OCI-M2 (cell line): ENCODE results near the gene CDC5L.
"Not testable (repeated sequence)": the region's sequence is repeated elsewhere in the genome, so short reads cannot be mapped to it uniquely, and the experiment has no call there.

Experiments used
- DNase-seq: peaks from one replicate; lab custom pipeline; 2025; ENCODE audit not compliant: unreplicated experiment; lab: John Stamatoyannopoulos, UW

The CDC5L gene

DNA sequence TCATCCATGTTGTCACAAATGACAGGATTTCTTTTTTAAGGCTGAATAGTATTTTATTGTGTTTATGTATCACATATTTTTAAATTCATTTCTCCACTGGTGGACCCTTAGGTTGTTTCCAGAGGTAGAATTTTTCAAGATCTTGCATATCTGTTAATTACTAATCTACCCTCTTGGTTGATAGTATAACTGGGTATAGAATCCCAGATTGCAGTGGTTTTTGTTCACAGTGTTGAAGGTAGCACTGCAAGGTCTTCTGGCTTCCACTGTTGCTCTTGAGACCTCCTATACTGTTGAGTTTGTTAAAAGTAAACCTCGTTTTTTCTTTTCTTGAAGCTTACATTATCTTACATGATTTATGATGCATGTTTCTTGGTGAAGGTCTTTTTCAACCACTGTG is 22.9 kb downstream of the CDC5L start:
- DNase-seq: no peak

DNA sequence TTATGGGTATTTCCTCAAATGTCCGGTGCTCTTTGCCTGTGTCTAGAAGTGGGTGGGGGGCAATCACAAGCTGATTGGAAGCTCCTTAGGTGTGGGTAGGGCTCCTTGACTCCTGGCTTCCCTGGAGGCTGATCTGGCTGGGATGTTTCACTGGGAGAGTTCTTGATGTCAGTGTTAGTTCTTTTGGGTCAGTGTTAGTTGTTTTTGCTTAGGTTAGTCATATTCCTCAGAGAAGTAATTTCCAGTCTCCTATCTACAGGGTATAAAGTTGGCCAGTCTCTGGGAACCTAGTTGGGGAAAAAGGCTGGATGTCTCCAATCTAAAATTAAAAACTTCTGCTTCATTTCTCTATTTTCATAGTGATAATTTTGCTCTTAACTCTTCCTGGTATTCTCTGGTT is 23.6 kb downstream of the CDC5L start:
- DNase-seq: no peak

- DNase-seq: no peak
Measured at GRCh38 chr6:44415449-44415848, 27.9 kb downstream of the CDC5L start.

GRCh38 chr6:44415873-44416502 is 28.5 kb downstream of the CDC5L start:
- DNase-seq: no peak

DNA sequence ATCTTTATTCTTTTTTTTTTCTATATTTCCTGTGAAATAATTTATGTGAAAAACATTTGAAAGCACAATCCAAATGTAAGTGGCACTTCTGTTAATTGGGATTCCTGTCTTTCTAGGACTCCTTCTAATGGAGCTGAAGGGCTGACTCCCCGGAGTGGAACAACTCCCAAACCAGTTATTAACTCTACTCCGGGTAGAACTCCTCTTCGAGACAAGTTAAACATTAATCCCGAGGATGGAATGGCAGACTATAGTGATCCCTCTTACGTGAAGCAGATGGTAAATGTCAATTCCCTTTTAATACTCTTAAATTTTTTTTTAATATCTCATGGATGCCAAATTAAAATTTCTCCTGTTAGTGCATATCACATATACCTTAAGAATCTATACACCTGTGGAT is 35.0 kb downstream of the CDC5L start:
- no peak for DNase-seq

DNA sequence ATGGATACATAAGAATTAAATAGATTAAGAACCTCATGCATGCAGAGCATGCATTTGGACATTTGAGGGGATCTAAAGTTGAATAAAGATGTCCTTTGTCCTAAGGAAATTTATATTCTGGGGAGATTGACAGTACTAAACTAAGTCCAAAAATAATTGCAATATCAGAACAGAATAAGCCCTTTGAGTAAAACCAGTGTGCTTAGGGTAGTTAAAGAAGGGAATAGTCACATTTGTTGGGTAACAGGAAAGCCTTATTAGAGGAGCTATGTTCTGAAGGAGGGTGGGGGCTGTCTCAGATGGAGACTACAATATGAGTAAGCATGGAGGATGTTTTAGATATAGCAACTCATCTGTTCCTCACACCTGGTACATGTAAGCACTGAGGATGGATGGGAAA is 35.8 kb downstream of the CDC5L start:
- no peak for DNase-seq

DNA sequence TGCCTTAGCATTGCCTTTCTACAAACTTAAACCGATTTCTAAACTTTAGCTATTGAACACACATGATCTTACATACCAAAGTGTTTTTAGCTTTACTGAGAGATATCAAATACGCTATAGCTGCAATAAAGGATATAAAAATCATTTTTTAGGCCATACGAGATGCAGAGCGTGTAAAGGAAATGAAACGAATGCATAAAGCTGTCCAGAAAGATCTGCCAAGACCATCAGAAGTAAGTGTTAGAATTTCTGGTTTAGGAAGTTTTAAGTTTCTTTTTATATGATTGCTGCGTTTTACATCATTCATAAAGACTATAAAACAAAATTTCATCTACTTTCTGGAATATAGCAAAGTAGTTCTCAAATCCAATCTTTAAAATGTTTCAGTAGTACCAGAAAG is 38.4 kb downstream of the CDC5L start:
- DNase-seq: no peak

DNA sequence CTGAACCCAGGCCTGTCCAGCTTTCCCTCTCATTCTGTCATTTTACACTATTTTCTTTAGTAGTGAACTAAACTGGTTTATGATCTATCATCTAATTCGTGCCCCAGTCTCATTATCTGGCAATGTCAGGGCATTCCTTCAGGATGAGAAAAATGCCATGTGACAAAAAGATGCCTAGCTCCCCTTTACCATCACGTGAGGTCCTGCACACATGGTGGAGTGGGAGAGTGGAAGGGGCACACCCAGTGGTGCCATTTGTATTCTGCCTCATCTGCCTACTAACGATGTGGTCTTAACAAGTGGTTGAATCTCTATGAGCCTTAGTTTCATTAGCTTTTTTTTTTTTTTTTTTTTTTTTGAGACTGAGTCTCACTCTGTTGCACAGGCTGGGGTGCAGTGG is 41.2 kb downstream of the CDC5L start:
- DNase-seq: no peak

GRCh38 chr6:44430326-44430725 is 42.8 kb downstream of the CDC5L start:
- no peak for DNase-seq

DNA sequence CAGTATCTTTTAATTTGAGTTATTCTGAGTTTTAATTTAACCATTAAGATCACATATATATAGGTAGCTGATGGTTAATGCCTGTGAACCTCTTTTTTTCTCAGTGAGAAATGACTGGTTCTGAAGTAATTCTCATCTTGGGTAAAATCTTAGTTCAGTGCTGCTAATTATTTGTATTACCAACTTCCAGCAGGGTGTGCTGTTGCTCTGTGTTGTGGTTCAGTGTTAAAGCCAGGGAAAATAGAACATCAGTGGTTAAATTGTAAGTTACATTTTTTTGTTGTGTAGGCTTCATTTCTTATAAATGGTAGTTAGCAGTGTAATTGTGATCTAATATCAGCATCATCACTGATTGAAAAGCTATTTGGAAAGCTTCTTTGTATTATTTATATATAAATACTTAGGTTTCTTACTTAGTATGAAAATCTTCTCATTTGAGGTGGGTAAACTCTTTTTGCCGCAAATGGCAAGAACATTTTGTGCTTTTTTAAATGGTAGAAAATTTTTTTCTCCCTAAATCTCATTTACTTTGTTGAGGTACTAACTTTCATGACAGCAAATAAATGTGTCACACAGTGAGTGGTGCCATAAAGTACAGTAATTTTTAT is 43.7 kb downstream of the CDC5L start:
- no peak for DNase-seq

- no peak for DNase-seq
Measured at GRCh38 chr6:44432227-44432626, 44.7 kb downstream of the CDC5L start.

DNA sequence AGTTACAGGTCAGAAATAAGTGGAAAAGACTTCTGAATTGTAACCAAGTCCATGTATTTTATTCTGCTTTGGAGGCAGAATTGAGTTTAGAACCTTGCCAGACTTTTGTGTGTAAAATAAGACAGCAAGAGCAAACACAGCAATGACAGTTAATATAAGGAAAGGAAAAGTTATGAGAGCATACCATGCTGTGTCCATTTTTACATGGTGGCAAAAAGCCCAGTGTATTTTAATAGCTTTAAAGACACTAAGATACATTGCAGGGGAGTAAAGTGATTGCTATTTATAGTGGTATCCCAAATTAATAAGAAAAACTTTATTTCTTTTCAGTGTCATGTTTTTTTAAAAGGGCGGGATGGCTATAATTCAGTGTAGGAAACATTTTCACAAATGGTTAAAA is 45.2 kb downstream of the CDC5L start:
- no peak for DNase-seq

- no peak for DNase-seq
Measured at GRCh38 chr6:44435500-44435899, 48.0 kb downstream of the CDC5L start.

DNA sequence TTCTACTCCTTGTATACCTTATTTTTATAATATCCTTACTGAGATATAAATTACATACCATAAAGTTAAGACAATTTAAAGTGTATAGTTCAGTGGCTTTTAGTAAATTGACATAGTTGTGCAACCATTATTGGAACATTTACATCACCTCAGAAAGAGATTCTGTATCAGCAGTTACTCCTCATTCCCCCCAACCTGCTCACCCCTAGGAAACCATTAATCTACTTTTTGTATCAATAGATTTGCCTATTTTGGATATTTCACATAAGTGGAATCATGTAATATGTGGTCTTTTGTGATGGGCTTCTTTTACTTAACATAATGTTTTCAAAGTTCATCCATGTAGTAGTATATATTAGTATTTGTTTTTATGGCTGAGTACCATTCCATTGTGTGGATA is 51.3 kb downstream of the CDC5L start:
- no peak for DNase-seq

GRCh38 chr6:44439270-44440045 is 52.0 kb downstream of the CDC5L start:
- DNase-seq: no peak

DNA sequence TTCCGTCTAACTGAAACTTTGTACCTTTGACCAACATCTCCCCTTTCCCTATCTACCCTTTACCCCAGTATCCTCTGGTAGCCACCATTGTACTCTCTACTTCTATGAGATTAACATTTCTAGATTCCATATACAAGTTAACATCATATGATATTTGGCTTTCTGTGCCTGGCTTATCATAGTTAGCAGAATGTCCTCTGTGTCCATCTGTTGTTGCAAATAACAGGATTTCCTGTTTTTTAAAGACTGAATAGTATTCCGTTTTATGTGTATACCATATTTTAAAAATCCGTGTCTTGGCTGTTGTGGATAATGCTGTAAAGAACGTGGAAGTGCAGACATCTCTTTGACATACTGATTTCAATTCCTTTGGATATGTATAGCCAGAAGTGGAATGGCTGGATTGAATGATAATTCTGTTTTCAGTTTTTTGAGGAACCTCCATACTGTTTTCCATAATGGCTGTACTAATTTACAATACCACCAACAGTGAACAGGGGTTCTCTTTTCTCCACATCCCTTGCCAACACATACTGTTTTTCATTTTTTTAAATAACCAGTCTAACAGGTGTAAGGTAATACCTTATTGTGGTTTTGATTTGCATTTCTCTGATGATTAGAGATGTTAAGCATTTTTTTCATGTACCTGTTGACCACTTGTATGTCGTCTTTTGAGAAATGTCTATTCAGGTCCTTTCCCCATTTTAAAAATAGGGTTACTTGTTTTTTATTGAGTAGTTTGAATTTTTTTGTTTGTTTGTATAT is 53.8 kb downstream of the CDC5L start:
- DNase-seq: no peak

DNA sequence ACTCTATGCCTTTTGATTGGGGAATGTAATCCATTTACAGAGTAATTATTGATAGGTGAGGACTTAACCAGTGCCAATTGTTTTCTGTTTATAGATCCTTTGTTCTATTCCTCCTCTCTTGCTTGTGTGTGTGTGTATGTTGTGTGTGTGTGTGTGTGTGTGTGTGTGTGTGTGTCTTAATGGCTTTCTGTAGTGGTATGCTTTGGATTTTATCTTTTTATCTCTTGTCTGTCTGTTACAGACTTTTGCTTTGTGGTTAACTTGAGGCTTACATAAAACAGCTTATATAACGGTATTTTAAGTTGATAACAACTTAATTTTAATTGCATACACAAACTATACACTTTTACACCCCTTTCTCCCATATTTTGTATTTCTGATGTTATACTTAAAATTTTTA is 54.7 kb downstream of the CDC5L start:
- DNase-seq: no peak

DNA sequence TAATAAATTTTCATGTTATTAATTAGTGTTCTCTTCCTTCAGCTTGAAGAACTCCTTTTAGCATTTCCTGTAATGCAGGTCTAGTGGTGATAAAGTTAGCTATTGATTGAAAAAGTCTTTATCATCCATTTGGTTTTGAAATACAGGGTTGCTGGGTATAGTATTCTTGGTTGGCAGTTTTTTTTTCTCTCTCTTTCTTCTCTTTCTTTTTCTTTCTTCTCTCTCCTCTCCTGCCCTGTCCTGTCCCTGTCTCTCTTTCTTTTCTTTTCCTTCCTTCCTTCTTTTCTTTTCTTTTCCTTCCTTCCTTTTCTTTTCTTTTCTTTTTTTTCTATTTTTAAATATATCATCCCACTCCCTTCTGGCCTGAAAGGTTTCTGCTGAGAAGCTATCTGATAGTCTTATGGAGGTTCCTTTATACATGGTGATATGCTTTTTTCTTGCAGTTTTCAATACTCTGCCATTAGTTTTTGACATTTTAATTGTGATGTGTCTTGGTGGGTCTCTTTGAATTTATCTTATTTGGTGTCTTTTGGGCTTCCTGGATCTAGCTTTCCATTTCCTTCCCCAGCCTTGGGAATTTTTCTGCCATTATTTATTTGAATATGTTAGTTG is 55.4 kb downstream of the CDC5L start:
- DNase-seq: no peak

GRCh38 chr6:44444853-44445252 is 57.3 kb downstream of the CDC5L start:
- DNase-seq: no peak

DNA sequence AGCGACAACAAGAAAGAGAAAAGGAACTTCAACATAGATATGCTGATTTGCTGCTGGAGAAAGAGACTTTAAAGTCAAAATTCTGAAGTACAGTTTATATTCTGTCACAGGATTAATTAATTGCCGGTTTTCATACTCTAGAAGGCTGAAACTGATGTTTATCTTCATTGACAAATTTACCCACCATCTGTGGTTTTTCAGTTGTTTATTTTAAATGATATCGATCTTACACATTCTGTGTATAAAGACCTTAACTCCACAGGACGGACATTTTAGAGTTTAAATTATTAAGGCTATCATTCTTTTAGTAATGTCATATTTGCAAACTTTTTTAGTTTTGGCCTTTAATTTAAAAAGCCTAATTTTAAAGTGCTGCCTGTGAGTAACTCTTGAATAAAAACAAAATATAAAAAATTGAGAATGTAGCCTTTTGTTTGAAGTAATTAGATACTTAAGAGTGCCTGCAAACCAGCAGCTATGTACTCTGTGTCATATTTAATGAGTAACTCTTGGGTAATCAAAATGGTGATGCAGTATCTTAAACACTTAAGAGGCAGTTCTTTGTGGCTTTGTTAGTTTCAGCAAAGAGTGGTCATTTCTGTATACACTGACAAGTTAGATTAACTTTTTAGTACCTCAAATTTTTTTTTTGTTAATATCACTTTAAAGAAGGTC is 59.3 kb downstream of the CDC5L start:
- no peak for DNase-seq

- not testable (repeated sequence) for DNase-seq
Measured at GRCh38 chr6:44449181-44449580, 61.7 kb downstream of the CDC5L start.
